IPS DF 6.9 (cell line): ENCODE measurements around the gene TRMT5.

Source experiments
- DNase-seq: peaks from one replicate; pipeline ENCODE4 v3.0.0-alpha.2; 2013; ENCODE audit warnings: low read depth, low spot score
- H3K27ac ChIP-seq: one replicate; pipeline ENCODE4 v1.5.1; 2013; ENCODE audit warnings: low read length, control low read depth
- H3K27me3 ChIP-seq: 2 replicates; pipeline ENCODE4 v1.6.1; 2013; ENCODE audit warnings: mild to moderate bottlenecking, low read length; ENCODE audit not compliant: control insufficient read depth, insufficient read depth
- H3K36me3 ChIP-seq: 2 replicates; pipeline ENCODE4 v1.6.1; 2013; ENCODE audit warnings: low read length; ENCODE audit not compliant: control insufficient read depth, insufficient read depth
- H3K4me1 ChIP-seq: 2 replicates; pipeline ENCODE4 v1.6.1; 2013; ENCODE audit warnings: low read length; ENCODE audit not compliant: control insufficient read depth, insufficient read depth
- H3K4me3 ChIP-seq: 2 replicates; pipeline ENCODE4 v1.5.1; 2013; ENCODE audit warnings: mild to moderate bottlenecking, low read length
- H3K9me3 ChIP-seq: 2 replicates; pipeline ENCODE4 v1.6.1; 2013; ENCODE audit warnings: low read length, inconsistent platforms; ENCODE audit not compliant: control insufficient read depth, insufficient read depth
- WGBS: extraction: QIAGEN DNeasy Blood & Tissue Kit; methylation state at CpG from one replicate; pipeline ENCODE4 v1.1.7; 2013; ENCODE audit warnings: mixed read lengths, missing lambda C conversion rate; ENCODE audit not compliant: insufficient read length, insufficient coverage; 5-methylcytosine and 5-hydroxymethylcytosine counted together

Gene TRMT5

DNA sequence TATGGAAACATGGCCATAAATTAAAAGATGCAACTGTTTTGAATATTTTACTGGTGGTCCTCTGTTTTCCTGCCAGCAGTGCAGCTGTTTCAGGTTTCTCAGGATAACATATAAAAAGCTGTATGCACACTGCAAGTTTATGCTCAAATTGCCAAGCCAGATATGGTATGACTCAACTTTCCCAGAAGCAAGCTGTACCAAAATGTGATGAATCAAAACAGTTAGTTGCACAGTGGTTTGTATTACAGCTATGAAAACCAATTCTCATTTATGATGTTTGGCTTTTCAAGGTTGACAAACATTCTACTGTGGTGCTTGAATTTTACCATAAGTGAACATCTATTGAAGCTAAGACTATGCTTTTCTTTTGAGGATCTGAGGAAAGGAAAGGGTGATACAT lies 15.5 kb downstream of the TRMT5 start:
- Histone ChIP-seq H3K4me1 (no peaks in the 10 kb centered on the region), H3K27me3 (no peaks in the 10 kb centered on the region), H3K4me3 (no peak overlapping the region)

DNA sequence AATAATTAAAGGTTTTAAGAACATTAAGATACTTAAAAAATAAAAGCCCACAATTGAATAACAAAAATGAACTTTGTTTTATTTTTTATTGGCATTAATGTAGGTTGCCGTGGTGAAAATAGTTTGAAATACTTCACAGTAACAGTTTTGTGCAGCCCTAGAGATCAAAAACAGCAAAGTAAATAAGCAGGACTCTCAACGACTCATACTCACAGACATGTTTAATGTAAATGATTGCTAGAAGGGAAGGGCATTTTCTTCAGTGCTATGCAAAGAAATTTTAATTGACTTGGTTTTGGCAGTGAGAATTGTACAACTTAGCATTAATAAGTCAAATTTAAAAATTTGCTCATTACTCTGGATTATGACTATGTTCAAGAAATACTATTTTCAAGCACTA lies 16.0 kb downstream of the TRMT5 start:
- Histone ChIP-seq H3K36me3 (no peaks in the 10 kb centered on the region), H3K9me3 (no peaks in the 10 kb centered on the region), H3K4me3 (no peak overlapping the region), H3K4me1 (no peaks in the 10 kb centered on the region), H3K27me3 (no peaks in the 10 kb centered on the region), H3K27ac (no peak overlapping the region)
- DNase-seq, result no peak
- WGBS, result no CpG with 5 or more reads among the region's 2 CpGs

More for the DNA sequence above, 15.5 kb downstream of the TRMT5 start:
- DNase-seq, result no peak
- Histone ChIP-seq H3K9me3 (no peaks in the 10 kb centered on the region), H3K36me3 (no peaks in the 10 kb centered on the region), H3K27ac (no peak overlapping the region)

DNA sequence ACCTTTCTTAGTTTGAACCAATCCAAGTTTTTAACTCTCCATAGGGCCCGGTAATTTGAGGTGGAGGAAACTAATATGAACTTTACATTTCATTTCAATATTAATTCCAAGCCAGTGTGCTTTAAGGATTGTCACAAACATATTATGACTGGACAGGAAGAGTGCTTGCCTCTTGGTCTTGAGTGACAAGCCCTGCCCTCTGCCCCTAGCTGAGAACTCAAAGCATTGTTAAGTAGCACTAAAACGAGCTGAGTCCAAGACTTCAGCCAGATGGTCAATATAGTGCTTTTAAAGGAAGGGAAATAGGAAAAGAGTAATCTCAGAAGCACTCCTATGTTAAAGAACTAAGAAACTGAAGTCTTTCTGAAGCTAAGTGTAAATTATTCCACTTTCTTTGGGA lies 17.1 kb downstream of the TRMT5 start:
- DNase-seq, result no peak
- Histone ChIP-seq H3K27ac (no peak overlapping the region), H3K4me1 (no peaks in the 10 kb centered on the region), H3K27me3 (no peaks in the 10 kb centered on the region), H3K9me3 (no peaks in the 10 kb centered on the region), H3K4me3 (no peak overlapping the region), H3K36me3 (no peaks in the 10 kb centered on the region)
- no CpG with 5 or more reads among the region's 2 CpGs for WGBS

DNA sequence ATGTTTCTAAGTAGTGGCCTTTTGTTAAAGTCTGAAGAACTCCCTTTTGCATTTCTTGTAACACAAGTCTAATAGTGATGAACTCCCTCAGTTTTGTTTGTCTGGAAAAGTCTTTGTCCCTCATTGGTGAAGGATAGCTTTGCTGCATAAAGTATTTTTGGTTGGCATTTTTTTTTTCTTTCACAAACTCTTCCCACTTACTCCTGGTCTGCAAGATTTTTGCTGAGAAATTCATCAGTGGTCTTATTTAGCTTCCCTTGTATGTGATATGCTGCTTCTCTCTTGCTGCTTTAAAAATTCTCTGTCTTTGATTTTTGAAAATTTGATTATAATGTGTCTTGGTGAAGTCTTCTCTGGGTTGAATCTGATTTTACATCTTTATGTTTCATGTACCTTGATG lies 22.7 kb downstream of the TRMT5 start:
- H3K4me3 ChIP-seq, result no peak overlapping the region
- no peak for DNase-seq
- H3K27me3 ChIP-seq, result no peaks in the 10 kb centered on the region
- H3K4me1 ChIP-seq, result no peaks in the 10 kb centered on the region
- no peaks in the 10 kb centered on the region for H3K9me3 ChIP-seq
- no peak overlapping the region for H3K27ac ChIP-seq
- H3K36me3 ChIP-seq, result no peaks in the 10 kb centered on the region

DNA sequence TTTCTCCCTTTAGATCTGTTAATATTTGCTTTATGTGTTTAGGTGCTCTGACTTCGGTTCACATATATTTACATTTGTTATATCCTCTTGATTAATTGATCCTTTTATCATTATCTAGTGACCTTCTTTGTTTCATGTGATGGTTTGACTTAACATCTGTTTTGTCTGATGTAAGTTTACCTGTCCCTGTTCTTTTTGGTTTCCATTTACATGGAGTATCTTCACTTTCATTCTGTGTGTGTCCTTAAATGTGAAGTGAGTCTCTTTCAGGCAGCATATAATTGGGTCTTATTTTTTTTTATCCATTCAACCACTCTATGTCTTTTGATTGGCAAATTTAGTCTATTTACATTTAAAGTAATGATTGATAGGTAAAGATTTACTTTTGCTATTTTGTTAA lies 24.2 kb downstream of the TRMT5 start:
- H3K27ac ChIP-seq, result no peak overlapping the region
- H3K4me1 ChIP-seq, result no peaks in the 10 kb centered on the region
- no CpG with 5 or more reads among the region's 1 CpG for WGBS
- H3K9me3 ChIP-seq, result no peaks in the 10 kb centered on the region
- H3K4me3 ChIP-seq, result no peak overlapping the region
- no peaks in the 10 kb centered on the region for H3K27me3 ChIP-seq
- no peak for DNase-seq
- no peaks in the 10 kb centered on the region for H3K36me3 ChIP-seq

DNA sequence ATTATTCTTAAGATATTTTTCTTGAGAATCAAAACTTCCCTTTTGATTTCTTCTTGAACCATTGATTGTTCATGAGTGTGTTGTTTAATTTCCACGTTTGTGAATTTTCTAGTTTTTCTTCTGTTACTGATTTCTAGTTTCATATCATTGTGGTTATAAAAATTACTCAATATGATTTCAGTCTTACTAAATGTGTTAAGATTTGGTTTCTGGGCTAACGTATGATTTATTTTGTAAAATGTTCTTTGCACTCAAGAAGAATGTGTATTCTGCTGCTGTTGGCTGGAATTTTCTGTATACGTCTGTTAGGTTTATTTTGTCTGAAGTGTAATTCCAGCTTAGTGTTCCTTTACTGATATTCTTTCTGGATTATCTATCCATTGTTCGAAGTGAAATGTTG lies 24.7 kb downstream of the TRMT5 start:
- WGBS, result no CpG with 5 or more reads among the region's 4 CpGs
- no peak for DNase-seq
- H3K36me3 ChIP-seq, result no peaks in the 10 kb centered on the region
- no peak overlapping the region for H3K4me3 ChIP-seq
- H3K27ac ChIP-seq, result no peak overlapping the region
- no peaks in the 10 kb centered on the region for H3K9me3 ChIP-seq
- no peaks in the 10 kb centered on the region for H3K27me3 ChIP-seq
- no peaks in the 10 kb centered on the region for H3K4me1 ChIP-seq

DNA sequence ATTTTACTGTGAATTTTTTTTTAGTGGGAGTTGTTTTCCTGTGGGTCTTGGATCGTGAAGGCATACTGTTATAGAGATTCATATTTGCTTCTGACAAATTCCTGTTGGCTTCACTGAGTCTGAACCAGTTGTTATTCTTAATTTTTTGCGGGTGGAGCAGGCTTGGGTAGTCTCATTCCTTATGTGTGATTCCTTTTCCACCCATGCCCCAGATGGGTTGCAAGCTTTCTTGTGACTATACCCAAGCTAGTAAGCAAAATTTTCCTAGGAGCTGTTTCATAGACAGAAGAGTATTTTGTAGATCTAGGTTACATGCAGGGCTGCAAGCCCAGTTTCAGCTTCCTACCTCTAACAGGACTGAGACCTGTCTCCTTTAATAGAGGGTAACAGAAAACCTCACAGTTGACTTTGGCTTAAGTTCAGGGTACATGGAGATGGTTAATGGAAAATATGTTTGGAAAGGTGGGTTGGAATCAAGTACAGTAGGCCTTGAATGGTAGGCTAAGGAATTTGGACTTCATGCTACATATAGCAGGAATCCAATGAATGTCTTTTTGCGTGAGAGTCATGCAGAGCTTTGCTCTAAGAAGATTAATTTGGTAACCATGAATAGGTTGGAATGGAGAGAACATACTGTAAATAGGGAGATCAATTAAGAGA lies 29.0 kb downstream of the TRMT5 start:
- no peak for DNase-seq
- Histone ChIP-seq H3K4me3 (no peak overlapping the region), H3K9me3 (no peaks in the 10 kb centered on the region), H3K36me3 (no peaks in the 10 kb centered on the region), H3K27ac (no peak overlapping the region), H3K4me1 (no peaks in the 10 kb centered on the region), H3K27me3 (no peaks in the 10 kb centered on the region)
- WGBS, result no CpG with 5 or more reads among the region's 3 CpGs

DNA sequence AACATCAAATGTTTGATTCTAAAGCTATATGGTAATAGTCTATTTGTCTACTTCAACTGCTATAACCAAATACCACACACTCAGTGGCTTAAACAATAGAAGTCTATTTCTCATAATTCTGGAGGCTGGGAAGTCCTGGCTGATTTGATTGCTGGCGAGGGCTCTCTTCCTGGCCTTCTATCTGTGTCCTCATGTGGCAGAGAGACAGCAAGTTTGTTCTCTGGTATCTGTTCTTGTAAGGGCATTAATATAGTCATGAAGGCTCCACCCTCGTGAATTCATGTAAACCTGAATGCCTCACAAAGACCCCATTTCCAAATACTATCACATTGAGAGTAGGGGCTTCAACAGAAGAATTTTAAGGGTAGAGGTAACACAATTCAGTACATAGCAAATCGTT lies 34.1 kb downstream of the TRMT5 start:
- H3K9me3 ChIP-seq, result no peaks in the 10 kb centered on the region
- H3K27ac ChIP-seq, result no peak overlapping the region
- H3K36me3 ChIP-seq, result no peaks in the 10 kb centered on the region
- DNase-seq, result no peak
- H3K27me3 ChIP-seq, result no peaks in the 10 kb centered on the region
- no peaks in the 10 kb centered on the region for H3K4me1 ChIP-seq
- no peak overlapping the region for H3K4me3 ChIP-seq
- WGBS, result no CpG with 5 or more reads among the region's 3 CpGs

DNA sequence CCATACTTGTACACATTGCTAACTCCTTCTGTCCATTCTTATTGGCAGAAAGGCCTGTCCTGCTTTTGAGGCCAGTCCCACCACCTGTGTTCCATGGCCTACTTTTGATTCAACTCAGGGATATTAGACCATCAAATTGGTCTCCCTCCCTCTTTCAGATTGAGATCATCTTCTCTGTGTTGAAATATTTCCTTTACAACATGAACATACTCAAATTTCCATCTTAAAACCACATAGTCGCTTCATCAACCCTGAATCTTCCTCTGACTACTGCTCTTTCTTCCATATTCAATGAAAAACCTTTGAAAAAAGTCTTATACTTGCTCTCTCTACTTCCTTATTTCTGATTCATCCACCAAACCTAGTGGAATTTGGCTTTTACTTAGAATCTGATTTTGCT lies 34.9 kb downstream of the TRMT5 start:
- Histone ChIP-seq H3K4me3 (no peak overlapping the region), H3K4me1 (no peaks in the 10 kb centered on the region), H3K36me3 (no peaks in the 10 kb centered on the region), H3K9me3 (no peaks in the 10 kb centered on the region), H3K27ac (no peak overlapping the region), H3K27me3 (no peaks in the 10 kb centered on the region)
- no peak for DNase-seq
- no CpG with 5 or more reads among the region's 1 CpG for WGBS

DNA sequence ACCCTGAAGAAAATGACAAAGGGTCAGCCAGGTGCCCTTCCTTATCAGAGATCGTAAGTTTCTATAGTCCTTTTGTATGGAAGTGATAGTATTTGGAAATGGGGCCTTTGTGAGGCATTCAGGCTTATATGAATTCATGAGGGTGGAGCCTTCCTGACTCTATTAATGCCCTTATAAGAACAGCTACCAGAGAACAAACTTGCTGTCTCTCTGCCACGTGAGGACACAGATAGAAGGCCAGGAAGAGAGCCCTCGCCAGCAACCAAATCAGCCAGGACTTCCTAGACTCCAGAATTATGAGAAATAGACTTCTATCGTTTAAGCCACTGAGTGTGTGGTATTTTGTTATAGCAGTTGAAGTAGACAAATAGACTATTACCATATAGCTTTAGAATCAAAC lies 36.7 kb downstream of the TRMT5 start:
- DNase-seq, result no peak
- H3K4me3 ChIP-seq, result no peak overlapping the region
- no peak overlapping the region for H3K27ac ChIP-seq
- WGBS, result no CpG with 5 or more reads among the region's 4 CpGs
- no peaks in the 10 kb centered on the region for H3K4me1 ChIP-seq
- H3K27me3 ChIP-seq, result no peaks in the 10 kb centered on the region
- no peaks in the 10 kb centered on the region for H3K9me3 ChIP-seq
- H3K36me3 ChIP-seq, result no peaks in the 10 kb centered on the region

DNA sequence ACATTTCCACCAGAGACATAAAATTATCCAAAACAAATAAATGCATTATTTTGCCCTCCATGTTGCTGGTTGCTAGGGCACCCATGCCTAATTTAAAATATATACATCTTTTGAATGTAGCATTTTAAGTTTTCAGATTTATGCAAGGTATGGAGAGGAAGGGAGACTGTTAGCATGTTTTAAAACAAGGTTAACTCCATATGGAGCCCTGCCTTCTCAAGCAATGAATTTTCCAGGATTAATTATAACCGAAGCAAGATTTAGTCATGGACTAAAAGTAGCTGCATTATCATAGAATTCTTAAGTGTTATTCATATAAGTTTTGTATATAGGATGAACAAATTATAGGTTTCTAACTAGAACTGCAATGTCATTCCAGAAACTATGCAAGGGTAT lies 37.2 kb downstream of the TRMT5 start:
- Histone ChIP-seq H3K27me3 (no peaks in the 10 kb centered on the region), H3K36me3 (no peaks in the 10 kb centered on the region), H3K9me3 (no peaks in the 10 kb centered on the region), H3K27ac (no peak overlapping the region), H3K4me1 (no peaks in the 10 kb centered on the region), H3K4me3 (no peak overlapping the region)
- DNase-seq, result no peak
- no CpG with 5 or more reads among the region's 1 CpG for WGBS
